Stimulated activated CD4-positive, alpha-beta T cell treated with anti-CD3 and anti-CD28 coated beads, Interleukin-15, amount 100 ng/mL, for 1 hour (primary cell): Measurements from ENCODE around the gene IPO4.
"Not testable (repeated sequence)": the region's sequence is repeated elsewhere in the genome, so short reads cannot be mapped to it uniquely, and the experiment has no call there.

ENCODE experiments used
- DNase-seq, 2 donors: peaks; one replicate each; pipeline ENCODE4 v3.0.0-alpha.2; 2020; ENCODE audit warnings: low read depth in 1 of 2, low spot score in 1 of 2

Gene IPO4

DNA sequence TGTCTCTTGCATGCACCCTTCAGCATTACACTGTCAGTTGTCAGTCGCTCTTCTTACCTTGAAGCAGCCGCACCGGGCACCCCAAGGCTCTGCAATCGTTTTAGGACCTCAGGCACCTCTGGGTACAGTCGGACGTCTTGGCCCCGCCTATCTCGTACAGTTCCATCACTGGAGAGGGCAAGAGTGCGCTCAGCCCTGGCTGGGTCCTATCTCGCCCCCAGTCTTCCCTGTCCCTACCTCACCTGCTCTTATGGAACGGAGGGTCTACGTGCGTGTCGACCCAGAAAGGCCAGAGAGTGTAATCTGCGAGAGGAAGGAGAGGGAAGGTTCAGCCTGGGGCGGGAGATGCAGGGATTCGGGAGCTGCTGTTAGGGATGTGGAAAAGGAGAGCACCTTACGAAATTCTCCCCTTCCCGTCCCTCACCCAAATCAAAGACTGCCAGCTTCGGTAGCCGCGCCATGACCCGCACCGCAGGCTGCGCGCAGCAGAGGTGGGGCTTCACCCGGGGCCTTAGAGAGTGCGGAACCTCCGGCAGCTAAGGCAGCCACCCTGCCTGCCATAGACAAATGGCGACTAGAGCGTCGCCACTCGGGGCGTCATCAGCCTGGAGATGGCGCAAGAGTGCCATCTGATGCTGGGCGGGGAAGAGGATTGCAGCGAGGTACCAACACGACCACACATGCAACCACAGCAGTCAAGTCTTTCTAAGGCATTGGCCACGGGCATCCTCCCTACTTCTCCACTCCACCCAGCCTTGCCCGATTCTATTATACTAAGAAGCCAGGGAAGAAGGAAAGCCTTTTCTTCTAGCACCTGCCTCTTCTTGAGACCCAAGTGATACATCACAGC is 27.1 kb upstream of the IPO4 start, which contains the start of gene MDP1:
TSS of gene MDP1 (minus strand) at position 572 of the 850 bp plus-strand sequence. CDS start at position 461, 111 bp downstream.
- DNase-seq = peak; percentile 75 to 76

DNA sequence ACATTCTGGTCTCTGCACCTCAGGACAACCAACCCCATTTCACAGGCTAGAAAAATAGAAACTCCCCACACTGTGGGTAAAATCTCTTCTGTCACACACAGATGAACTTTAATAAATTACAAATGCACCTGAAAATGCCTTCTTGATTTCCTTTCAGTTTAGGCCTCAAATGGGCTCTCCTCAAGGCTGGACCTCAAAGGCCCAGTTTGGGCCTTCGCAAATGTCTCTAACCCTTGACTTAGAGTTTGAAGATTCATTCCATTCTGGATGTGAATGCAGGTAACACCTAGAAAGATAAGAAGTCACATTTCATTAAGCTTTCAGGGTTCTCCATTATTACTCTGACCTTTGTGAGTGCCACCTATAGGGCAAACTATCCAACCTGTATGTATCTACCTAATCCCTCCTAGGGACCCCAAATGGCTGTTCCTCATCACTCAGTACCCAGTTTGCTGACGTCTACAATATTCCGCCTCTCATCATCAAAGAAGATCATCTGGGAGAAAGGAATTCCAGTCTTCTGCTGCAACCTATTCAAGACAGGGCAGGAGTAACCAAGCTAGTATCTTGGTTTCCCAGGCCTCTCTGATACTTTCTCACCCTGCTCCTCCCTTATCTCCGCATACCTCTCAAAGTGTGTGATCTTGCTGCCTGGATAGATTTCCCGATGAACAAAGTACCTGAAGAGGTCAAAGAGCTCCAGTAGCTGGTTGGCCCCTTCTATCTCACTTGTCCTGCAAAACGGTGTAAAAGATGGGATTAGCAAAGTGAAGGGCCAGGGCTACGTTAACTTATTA is 25.4 kb upstream of the IPO4 start:
- no peak for DNase-seq

DNA sequence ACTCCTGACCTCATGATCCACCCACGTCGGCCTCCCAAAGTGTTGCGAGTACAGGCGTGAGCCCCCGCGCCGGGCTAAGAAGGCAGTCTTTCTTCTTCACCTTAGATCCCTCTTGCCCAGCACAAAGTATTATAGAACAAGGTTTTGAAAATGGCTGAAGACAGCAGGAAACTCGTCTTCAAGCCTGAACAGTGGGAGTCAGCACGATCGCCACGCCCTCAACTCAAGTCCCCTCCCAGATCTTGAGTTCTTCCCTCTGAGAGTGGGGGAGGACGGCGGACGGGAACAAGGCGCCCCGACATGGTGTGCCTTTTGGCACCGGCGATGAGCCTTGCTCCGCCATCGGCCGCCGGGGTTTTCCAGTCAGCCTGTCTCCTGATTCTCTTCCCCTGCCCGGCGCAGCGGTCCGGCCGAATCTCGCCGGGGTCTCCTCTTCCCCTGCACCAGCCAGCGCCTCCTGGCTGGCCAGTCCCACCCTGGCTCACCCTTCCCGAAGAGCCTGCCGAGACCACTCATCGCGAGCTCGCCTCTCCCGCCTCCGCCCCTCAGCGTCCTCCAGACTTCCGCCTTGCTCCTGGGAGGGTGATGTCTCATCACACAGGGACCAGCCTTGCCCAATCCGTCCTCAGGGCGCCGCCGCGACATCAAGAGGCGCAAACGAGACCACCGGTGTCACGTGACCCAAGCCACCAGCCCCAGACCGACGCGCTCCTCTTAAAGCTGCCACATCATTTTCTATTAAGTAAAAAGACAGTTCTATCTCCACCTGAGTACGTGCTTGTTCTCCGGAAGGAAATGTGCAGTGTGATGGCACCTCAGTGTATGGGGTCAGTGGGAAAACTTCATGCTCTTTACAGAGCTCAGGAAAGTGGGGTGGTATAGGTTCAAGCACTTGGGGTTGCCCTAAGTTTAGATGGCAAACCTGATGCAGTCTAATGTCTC is 24.6 kb upstream of the IPO4 start, which contains the start of gene CHMP4A:
TSS of gene CHMP4A (minus strand) at position 565 of the 942 bp plus-strand sequence. CDS start at position 516, 49 bp downstream.
- DNase-seq = peak; percentile 86 to 90

GRCh38 chr14:24211311-24211710 is 22.7 kb upstream of the IPO4 start:
- no peak for DNase-seq

- DNase-seq = no peak
Observed at GRCh38 chr14:24207625-24208024, 19.0 kb upstream of the IPO4 start.

DNA sequence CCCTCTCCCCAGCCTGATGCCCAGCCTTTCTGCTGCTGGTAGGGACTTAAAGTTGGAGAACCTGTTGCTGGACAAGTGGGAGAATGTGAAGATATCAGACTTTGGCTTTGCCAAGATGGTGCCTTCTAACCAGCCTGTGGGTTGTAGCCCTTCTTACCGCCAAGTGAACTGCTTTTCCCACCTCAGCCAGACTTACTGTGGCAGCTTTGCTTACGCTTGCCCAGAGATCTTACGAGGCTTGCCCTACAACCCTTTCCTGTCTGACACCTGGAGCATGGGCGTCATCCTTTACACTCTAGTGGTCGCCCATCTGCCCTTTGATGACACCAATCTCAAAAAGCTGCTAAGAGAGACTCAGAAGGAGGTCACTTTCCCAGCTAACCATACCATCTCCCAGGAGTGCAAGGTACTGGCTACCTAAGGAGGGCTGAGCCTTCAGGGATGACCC is 18.5 kb upstream of the IPO4 start:
- no peak for DNase-seq

DNA sequence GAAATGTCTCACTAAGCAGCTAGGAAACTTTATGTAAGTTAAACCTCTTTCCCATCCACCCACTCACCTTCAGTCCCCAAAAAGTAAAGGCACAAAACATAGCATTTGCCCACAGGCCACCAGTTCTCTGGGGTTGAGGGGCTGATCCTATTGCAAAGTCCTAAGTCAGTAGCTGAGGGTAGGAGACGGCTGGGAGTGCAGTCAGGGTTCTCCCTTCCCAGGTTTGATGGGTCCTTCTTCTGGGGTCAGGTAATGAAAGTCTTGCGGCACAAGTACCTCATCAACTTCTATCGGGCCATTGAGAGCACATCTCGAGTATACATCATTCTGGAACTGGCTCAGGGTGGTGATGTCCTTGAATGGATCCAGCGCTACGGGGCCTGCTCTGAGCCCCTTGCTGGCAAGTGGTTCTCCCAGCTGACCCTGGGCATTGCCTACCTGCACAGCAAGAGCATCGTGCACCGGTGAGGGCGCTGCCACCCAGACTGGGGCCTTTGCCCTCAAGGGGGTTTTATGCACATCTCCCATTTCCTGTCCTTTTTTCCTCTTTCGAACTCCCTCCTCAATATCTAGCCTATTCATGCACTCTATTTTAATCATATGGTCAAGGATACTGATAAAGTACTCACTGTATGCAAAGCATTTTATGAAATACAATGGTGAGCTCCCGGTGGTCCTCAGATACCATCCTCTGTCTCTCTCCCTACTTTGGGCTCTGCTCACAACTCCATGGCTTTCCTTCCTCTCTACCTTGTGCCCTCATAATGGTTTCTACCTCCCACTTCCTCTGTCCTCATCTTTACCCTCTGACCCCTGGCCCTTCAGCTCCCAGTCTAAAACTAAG is 17.9 kb upstream of the IPO4 start:
- no peak for DNase-seq

- DNase-seq = no peak
Observed at GRCh38 chr14:24204163-24205146, 15.8 kb upstream of the IPO4 start.

- not testable (repeated sequence) for DNase-seq
Observed at GRCh38 chr14:24203249-24203886, 14.8 kb upstream of the IPO4 start.

DNA sequence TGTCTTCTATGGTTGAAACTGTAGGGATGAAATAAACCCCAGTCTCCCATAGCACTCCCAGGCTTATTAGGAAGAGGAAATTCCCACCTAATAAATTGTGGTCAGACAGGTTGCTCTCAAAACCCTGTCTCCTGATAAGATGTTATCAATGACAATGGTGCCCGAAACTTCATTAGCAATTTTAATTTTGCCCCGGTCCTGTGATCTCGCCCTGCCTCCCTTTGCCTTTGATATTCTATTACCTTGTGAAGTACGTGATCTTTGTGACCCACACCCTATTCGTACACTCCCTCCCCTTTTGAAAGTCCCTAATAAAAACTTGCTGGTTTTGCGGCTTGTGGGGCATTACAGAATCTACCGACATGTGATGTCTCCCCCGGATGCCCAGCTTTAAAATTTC is 13.9 kb upstream of the IPO4 start:
- DNase-seq = not testable (repeated sequence)

DNA sequence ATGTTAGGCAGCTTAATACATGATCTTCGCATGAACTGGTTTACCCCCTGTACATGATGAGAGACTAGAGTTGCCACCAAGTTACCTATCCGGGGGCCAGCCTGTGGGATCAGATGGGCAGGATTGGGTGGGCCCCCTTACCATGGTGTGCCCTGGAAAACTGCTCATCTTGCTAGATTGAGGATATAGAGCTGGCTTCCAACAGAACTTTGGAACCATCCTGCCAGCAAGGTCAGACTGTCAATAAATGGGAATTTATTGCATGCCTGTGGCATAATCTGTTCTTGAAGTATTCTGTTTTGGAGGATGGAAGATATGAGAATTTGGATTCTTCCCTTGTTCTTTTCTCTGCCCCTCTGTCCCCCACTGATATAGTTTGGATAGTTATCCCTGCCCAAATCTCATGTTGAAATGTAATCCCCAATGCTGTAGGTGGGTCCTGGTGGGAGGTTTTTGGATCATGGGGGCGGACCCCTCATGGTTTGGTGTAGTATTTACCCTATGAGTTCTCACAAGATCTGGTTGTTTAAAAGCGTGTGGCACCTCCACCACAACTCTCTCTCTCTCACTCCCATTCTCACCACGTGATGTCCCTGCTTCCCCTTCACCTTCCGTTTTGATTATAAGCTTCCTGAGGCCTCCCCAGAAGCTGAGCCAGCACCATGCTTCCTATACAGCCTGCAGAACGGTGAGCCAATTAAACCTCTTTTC is 10.4 kb upstream of the IPO4 start:
- DNase-seq = no peak

DNA sequence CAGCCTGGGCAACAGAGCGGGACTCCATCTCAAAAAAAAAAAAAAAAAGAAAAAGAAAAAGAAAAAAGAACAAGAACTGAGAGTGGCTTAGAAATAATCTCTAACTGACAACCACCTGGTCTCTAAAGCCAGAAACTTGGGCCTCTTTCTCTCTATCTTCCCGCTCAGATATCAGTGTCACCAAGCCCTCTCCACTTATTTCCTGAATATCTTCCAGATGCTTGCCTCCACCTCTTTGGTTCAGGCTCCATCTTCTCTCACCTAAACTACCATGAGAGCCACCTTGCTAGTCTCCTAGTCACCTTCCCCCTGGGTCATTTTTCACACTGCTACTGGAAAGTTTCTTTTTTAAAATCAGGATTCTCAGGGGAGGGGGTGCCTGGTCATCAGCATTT is 8.4 kb upstream of the IPO4 start:
- DNase-seq = no peak

- no peak for DNase-seq
Observed at GRCh38 chr14:24196071-24197055, 7.7 kb upstream of the IPO4 start.

DNA sequence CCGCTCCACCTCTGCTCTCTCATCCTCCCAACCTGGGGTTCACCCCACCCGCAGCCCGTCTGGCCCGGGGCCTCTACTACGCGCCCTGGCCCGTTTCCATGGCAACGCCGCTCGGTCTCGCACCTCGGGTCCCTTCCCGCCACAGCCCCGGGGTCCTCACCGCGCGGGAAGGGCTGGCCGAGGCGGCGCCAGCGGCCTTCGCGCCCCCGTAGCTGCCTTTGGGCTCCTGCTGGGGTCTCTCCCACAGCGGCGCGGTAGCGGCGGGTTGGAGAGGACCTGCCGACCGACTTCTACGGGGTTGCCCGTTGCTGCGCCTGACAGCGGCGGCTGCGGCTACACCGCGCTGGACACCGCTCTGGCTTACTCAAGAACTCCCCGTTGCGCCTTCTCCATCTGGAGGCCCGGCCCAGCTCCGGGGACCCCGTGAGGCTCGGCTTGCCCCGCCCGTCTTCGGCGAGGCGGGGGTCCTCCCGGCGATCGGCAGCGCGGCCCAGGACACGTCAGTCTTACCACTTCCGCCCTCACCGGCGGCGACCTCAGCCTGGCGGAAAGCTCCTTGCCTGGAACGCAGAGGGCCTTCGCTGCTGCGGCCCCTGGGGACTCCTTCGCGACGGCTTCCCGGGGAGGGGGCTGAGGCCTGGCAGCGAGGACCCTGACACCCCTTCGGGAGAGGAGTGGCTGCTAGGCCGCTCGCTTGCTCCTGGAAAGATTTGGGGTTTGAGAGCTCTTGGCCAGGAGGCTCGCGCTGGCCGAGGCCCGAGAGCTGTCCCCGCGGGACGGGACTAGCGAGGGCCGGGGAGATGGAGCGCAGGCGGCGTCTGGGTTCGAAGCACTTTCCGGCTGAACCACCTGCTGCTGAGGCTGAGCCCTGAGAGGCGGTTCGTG is 6.8 kb upstream of the IPO4 start, which contains the start of gene TM9SF1:
TSS of gene TM9SF1 (minus strand) at position 256 of the 885 bp plus-strand sequence. CDS start 422 bp downstream, outside the sequence.
- DNase-seq = peak; percentile 72 to 78

DNA sequence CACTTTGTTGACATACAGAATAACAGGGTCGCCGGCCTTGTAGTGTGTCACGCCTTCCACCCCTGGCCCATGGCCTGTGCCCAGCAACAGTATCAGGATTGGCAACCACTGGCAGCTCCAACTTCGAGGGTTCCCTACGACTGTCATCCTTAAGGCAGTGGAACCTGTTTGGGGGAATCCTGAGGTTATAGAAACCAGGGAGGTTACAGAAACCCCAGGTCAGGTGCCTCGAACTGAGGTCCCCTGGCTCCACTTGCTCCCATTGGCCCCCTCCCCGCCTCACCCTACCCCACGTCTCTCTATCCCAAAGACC is 6.2 kb upstream of the IPO4 start:
- DNase-seq = no peak
